CD4-positive, alpha-beta T cell treated with Interferon alpha-2 for 1 hour (primary cell): ENCODE measurements around the gene KIAA1217.

Experiments used
- DNase-seq, 2 donors: peaks; one replicate each; pipeline ENCODE4 v3.0.0-alpha.2; 2020 to 2022

Gene KIAA1217

GRCh38 chr10:24505759-24506158, 296.8 kb downstream of the KIAA1217 start:
- no peak for DNase-seq

- no peak for DNase-seq
These were observed 304.2 kb downstream of the KIAA1217 start for GRCh38 chr10:24513155-24513554.

- no peak for DNase-seq
These were observed 306.5 kb downstream of the KIAA1217 start for GRCh38 chr10:24515481-24515880.

GRCh38 chr10:24518411-24518810, 309.5 kb downstream of the KIAA1217 start:
- no peak for DNase-seq

GRCh38 chr10:24518981-24519597, 310.2 kb downstream of the KIAA1217 start:
- DNase-seq = peak in 1 of 2 donors; percentile 27

GRCh38 chr10:24519950-24520349, 311.0 kb downstream of the KIAA1217 start:
- peak; percentile 26 to 44 for DNase-seq

- no peak for DNase-seq
These were observed 315.4 kb downstream of the KIAA1217 start for GRCh38 chr10:24524314-24524713.

- DNase-seq = no peak
These were observed 317.2 kb downstream of the KIAA1217 start for GRCh38 chr10:24526085-24526649.

GRCh38 chr10:24528946-24529345, 320.0 kb downstream of the KIAA1217 start:
- no peak for DNase-seq

GRCh38 chr10:24531439-24531838, 322.5 kb downstream of the KIAA1217 start:
- no peak for DNase-seq

- no peak for DNase-seq
These were observed 325.0 kb downstream of the KIAA1217 start for GRCh38 chr10:24533981-24534380.

- no peak for DNase-seq
These were observed 327.7 kb downstream of the KIAA1217 start for GRCh38 chr10:24536636-24537035.

GRCh38 chr10:24541239-24541753, 332.4 kb downstream of the KIAA1217 start:
- no peak for DNase-seq

GRCh38 chr10:24542314-24543270, 333.7 kb downstream of the KIAA1217 start:
- no peak for DNase-seq

- no peak for DNase-seq
These were observed 335.8 kb downstream of the KIAA1217 start for GRCh38 chr10:24544776-24545175.

GRCh38 chr10:24545585-24545984, 336.6 kb downstream of the KIAA1217 start:
- DNase-seq = no peak

GRCh38 chr10:24550680-24551079, 341.7 kb downstream of the KIAA1217 start:
- DNase-seq = no peak

GRCh38 chr10:24551161-24551560, 342.2 kb downstream of the KIAA1217 start:
- no peak for DNase-seq

- no peak for DNase-seq
These were observed 343.5 kb downstream of the KIAA1217 start for GRCh38 chr10:24552346-24553016.

- no peak for DNase-seq
These were observed 344.2 kb downstream of the KIAA1217 start for GRCh38 chr10:24553051-24553612.

GRCh38 chr10:24554036-24554435, 345.1 kb downstream of the KIAA1217 start:
- DNase-seq = no peak

GRCh38 chr10:24556126-24556749, 347.3 kb downstream of the KIAA1217 start:
- no peak for DNase-seq
